ENCODE data around the gene ATF7IP2.
"Not testable (repeated sequence)": the region's sequence is repeated elsewhere in the genome, so short reads cannot be mapped to it uniquely, and the experiment has no call there.

Gene ATF7IP2

GRCh38 chr16:10441726-10442125 lies 55.9 kb downstream of the ATF7IP2 start:
- TF ChIP-seq CTBP1 (IDR thresholded peaks at IDR 0.05; ENCODE audit: borderline replicate concordance): no peak
- TF ChIP-seq NFRKB (IDR thresholded peaks at IDR 0.05): no peak
- no peak for TF ChIP-seq BHLHE40 (IDR thresholded peaks at IDR 0.05; ENCODE audit: borderline replicate concordance)
- TF ChIP-seq SUZ12 (IDR thresholded peaks at IDR 0.05): no peak
- no peak for TF ChIP-seq ELF4 (IDR thresholded peaks at IDR 0.05)
- TF ChIP-seq TARDBP (IDR thresholded peaks at IDR 0.05): no peak
- TF ChIP-seq PKNOX1 (IDR thresholded peaks at IDR 0.05): no peak
- TF ChIP-seq FOXA1 (IDR thresholded peaks at IDR 0.05): no peak
- POLR2A ChIA-PET: no interaction called here
- no peak for DNase-seq (ENCODE audit: extremely low spot score)
- CTCF ChIA-PET: no interaction called here

- no peak for DNase-seq (ENCODE audit: extremely low spot score)
- TF ChIP-seq FOXK2 (IDR thresholded peaks at IDR 0.05): no peak
- no peak for TF ChIP-seq FOXA1 (IDR thresholded peaks at IDR 0.05)
- TF ChIP-seq CTBP1 (IDR thresholded peaks at IDR 0.05; ENCODE audit: borderline replicate concordance): no peak
- TF ChIP-seq ZNF384 (IDR thresholded peaks at IDR 0.05): no peak
- no peak for TF ChIP-seq ARNT (IDR thresholded peaks at IDR 0.05)
- TF ChIP-seq ELF4 (IDR thresholded peaks at IDR 0.05): no peak
- no peak for TF ChIP-seq FOXM1 (IDR thresholded peaks at IDR 0.05; ENCODE audit: borderline replicate concordance)
- no peak for TF ChIP-seq PKNOX1 (IDR thresholded peaks at IDR 0.05)
- TF ChIP-seq SP1 (IDR thresholded peaks at IDR 0.05): no peak
- TF ChIP-seq LEF1 (IDR thresholded peaks at IDR 0.05; ENCODE audit: borderline replicate concordance): no peak
- TF ChIP-seq NFRKB (IDR thresholded peaks at IDR 0.05): no peak
- no peak for TF ChIP-seq SUZ12 (IDR thresholded peaks at IDR 0.05)
- TF ChIP-seq L3MBTL2 (conservative IDR thresholded peaks at IDR 0.05): no peak
- TF ChIP-seq HDGF (IDR thresholded peaks at IDR 0.05; ENCODE audit: borderline replicate concordance): no peak
- no peak for TF ChIP-seq TARDBP (IDR thresholded peaks at IDR 0.05)
- CTCF ChIA-PET: no interaction called here
- POLR2A ChIA-PET: no interaction called here
Observed at GRCh38 chr16:10447289-10447688, 61.4 kb downstream of the ATF7IP2 start.

- DNase-seq (ENCODE audit: extremely low spot score); POLR2A ChIA-PET; CTCF ChIA-PET: not testable (repeated sequence)
Observed at GRCh38 chr16:10452208-10453158, 66.6 kb downstream of the ATF7IP2 start.

- ChIA-PET CTCF (no interaction called here), POLR2A (no interaction called here)
- no peak for DNase-seq (ENCODE audit: extremely low spot score)
- TF ChIP-seq SUZ12 (IDR thresholded peaks at IDR 0.05) (no peak), FOXA1 (IDR thresholded peaks at IDR 0.05) (no peak), LEF1 (IDR thresholded peaks at IDR 0.05; ENCODE audit: borderline replicate concordance) (no peak), CTBP1 (IDR thresholded peaks at IDR 0.05; ENCODE audit: borderline replicate concordance) (no peak), FOXK2 (IDR thresholded peaks at IDR 0.05) (no peak), FOXM1 (IDR thresholded peaks at IDR 0.05; ENCODE audit: borderline replicate concordance) (no peak), PKNOX1 (IDR thresholded peaks at IDR 0.05) (no peak), NFRKB (IDR thresholded peaks at IDR 0.05) (no peak), TARDBP (IDR thresholded peaks at IDR 0.05) (no peak), HDGF (IDR thresholded peaks at IDR 0.05; ENCODE audit: borderline replicate concordance) (no peak), ARNT (IDR thresholded peaks at IDR 0.05) (no peak), L3MBTL2 (conservative IDR thresholded peaks at IDR 0.05) (no peak), ZNF384 (IDR thresholded peaks at IDR 0.05) (no peak), ELF4 (IDR thresholded peaks at IDR 0.05) (no peak), BHLHE40 (IDR thresholded peaks at IDR 0.05; ENCODE audit: borderline replicate concordance) (no peak), SP1 (IDR thresholded peaks at IDR 0.05) (no peak)
Observed at GRCh38 chr16:10453159-10453510, 67.3 kb downstream of the ATF7IP2 start.

- POLR2A ChIA-PET: no interaction called here
- DNase-seq (ENCODE audit: extremely low spot score): no peak
- CTCF ChIA-PET: no interaction called here
- TF ChIP-seq PKNOX1 (IDR thresholded peaks at IDR 0.05): no peak
- TF ChIP-seq L3MBTL2 (conservative IDR thresholded peaks at IDR 0.05): no peak
- no peak for TF ChIP-seq ELF4 (IDR thresholded peaks at IDR 0.05)
- no peak for TF ChIP-seq CTBP1 (IDR thresholded peaks at IDR 0.05; ENCODE audit: borderline replicate concordance)
- TF ChIP-seq ARNT (IDR thresholded peaks at IDR 0.05): no peak
- TF ChIP-seq SUZ12 (IDR thresholded peaks at IDR 0.05): no peak
- TF ChIP-seq TARDBP (IDR thresholded peaks at IDR 0.05): no peak
Observed at GRCh38 chr16:10465821-10466220, 80.0 kb downstream of the ATF7IP2 start.

- TF ChIP-seq FOXA1 (IDR thresholded peaks at IDR 0.05) (no peak), L3MBTL2 (conservative IDR thresholded peaks at IDR 0.05) (no peak), FOXK2 (IDR thresholded peaks at IDR 0.05) (no peak)
- POLR2A ChIA-PET: no interaction called here
- CTCF ChIA-PET: no interaction called here
- DNase-seq (ENCODE audit: extremely low spot score): no peak
Observed at GRCh38 chr16:10466313-10466712, 80.5 kb downstream of the ATF7IP2 start.

All from HEK293T (cell line).